Fibroblast of skin of right quadriceps (primary cell): ENCODE measurements around the gene LRMDA.

Source experiments
- DNase-seq: peaks from one replicate; pipeline ENCODE4 v3.0.0-alpha.2; 2013

LRMDA gene

DNA sequence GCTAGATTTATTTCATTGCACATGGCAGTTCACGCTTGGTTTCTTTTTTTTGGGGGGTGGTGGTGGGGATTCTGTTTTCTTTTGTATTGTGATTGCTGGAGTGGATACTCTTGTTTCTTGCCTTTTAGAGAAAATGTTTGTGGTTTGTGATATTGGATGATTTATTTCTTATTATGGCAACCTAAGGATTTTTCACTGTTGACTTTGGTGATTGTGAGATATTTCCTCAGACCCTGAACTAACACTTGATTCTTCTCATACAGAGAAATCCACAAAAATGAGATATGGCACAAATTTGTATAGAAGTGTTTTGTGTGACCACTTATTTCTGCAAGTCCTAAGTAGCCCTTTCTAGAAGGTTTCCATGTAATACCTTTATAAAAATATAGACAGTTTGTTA, 871.1 kb downstream of the LRMDA start:
- peak; percentile 59 for DNase-seq

DNA sequence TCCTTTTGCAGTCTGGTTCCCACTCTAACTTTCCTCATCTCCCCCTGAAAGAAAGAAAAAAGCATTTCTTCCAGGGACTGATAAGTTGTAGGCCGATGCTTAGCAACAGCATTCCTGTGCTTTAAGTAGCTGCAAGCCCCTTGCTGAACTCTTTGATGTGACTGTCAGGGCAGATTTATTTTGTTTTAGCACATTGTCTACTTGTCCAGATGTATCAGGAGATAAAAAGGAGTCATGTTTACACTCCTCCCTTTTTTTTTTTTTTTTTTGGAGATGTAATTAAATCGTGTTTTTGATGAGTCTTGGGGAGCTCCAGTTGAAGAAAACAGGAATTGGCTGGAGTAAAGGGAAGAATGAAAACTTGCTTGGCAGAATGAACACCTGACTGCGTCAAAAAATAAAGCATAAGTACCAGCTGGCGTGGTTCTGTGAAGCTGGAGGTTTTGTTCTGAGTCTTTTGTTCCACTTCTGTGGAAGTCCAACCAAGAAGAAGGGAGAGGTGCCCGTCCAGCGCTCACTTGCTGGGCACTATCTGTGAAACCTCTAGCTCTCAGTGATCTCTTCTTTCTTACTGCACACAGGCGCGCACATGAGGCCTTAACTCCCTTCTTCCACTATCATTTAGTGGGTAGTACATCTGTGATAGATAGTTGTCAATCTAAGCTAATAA, 871.7 kb downstream of the LRMDA start:
- DNase-seq, result peak; percentile 35

DNA sequence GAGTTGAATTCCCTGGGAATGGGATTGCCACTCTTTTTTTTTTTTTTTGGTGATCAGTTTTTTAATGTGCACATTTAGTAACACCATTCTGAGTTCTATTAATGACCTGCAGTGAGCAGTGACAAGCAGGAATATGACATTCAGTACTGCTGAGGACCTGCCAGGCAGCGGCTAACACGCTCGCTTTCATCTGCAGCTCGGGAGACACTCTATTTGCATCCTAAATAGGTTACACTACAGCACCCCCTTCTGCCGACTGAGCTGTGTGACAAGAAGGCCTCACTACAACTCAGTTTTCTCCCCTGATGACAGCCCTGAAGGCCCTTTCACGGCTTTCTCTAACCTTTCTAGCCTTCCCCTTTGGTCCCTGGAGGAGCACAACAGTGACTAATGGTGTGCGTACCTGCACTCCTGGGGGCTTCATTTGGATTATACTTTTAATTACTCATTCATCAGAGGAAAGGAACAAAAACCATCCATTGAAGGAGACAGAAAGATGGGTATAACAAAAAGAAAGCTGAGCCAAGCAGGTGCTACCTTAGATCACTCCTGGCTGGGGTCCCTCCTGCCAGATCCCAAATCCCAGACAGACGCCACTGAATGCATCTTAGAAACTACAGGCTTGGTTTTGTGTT, 872.4 kb downstream of the LRMDA start:
- peak; percentile 78 for DNase-seq

DNA sequence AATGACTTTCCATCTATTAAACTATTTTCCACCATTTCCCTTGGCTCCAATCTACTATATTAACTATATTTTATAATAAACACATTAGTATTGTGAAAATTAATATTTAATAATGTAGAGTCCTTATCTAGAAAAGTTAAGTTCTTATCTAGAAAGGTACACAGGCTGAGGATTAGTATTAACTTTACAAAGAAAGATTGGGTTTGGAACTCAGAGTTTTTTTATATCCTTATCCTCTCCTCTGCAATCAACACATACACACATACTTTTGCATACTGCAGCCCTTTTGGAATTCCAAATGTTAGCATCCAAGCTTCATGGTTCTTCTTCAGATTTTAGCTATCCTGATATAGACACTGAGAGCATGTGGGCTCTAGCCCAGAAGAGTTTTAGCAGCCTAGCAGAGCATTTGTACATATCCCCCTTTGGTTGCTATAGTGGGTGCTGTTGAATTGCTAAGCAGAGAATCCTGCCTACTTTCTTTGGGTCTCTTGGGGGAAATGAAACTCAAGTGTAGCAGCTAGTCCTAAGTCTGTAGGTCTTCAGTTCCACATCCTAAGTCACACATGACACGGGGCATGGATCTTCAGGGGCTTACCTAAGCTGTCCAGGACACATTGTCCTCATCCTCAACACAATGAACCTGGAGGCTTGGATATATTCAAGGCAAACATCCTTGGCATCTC, 874.6 kb downstream of the LRMDA start:
- DNase-seq, result no peak

DNA sequence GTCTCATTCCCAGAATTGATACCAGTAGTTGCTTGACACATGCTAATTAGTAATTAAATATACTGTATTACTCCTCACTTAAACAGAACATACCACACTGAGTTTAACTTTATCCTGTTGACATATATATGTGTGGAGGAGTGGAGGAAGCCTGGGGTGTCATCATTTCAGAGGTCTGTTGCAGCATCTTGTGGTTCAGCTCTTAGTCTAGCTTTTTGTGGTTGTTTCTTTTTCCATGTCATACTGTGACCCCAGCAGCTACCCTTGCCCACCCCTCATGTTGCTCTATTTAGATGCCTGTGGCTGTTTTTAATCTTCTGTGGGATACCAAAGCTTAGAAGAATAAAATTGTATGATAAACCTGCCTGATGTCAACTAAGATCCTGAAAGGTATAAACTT, 875.4 kb downstream of the LRMDA start:
- peak; percentile 95 for DNase-seq

DNA sequence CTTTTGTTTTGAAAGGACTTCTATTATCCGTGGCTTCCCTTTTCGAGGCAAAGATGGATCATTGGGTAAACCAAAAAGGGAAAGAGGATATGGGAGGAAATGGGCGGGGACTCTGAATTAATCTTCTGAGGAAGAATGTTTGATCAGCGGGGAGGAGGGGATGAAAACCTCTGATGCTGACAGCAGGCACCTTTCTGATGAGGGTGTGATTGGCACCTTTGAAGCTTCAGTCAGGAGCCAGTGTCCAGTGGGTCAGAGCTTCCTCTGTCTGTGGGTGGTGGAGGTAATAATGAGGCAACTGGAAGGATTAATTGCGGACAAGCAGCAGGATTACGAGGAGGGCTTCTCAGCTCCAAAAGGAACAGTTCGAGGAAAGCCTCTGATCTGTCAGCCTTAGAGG, 877.6 kb downstream of the LRMDA start:
- DNase-seq, result peak; percentile 28

DNA sequence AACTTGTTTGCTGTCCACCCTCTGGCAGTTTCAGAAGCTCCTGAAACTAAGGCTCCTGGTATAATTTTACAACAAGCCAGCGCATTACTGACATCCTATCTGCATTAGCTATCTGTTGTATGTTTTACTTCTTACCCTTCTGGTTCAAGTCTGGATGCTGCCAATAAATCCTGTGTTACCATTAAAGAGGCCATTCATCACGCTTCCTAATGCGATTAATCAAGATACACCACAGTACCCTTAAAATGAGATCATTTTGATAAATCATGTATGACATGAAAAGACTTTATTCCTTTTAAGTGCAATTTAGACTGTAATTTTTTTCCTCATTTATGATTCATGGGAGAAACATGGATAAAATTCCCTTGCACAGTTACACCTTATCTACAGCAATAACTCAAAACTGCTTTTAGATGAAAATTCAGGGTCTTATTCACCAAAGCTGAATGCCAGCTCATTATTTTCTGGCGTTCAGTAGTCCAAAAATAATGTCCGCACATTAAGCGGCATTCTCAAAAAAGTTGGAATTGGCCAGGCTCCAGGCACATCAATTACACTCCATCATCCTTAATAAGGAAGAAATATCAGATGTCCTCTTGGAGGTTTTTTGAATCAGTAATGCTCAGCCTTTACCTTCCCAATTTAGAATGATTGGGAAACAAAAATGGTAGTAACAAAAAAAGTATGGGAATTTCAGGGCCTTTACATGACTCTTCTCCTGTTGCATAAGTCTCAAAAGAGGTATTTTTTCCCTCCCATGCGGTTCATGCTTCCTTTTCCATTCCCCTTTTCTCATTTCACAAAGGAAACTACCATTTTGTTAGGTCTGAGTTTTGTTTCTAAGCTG, 878.5 kb downstream of the LRMDA start:
- peak; percentile 96 for DNase-seq

DNA sequence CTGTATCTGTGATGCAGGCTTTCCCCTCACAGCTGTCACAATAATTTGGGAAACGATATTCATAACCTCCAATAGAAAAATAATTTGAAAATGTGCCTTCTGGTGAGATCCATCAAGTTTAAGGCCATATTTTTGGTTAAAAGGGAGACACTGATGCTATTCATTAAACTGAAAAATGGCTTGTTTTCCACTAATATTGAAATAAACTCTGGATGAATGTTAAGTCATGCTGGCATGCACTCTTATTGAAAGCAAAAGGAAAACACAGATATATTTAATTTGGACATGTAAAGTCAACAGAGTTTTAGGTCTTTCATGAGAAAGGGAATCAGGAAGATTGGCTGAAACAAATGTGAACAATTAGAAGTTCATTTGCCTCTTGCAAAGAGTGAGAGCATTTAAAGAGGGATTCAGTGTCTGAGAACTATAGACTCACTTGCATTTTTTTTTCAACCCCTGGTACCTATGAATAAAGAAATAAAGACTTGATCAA, 879.2 kb downstream of the LRMDA start:
- no peak for DNase-seq

DNA sequence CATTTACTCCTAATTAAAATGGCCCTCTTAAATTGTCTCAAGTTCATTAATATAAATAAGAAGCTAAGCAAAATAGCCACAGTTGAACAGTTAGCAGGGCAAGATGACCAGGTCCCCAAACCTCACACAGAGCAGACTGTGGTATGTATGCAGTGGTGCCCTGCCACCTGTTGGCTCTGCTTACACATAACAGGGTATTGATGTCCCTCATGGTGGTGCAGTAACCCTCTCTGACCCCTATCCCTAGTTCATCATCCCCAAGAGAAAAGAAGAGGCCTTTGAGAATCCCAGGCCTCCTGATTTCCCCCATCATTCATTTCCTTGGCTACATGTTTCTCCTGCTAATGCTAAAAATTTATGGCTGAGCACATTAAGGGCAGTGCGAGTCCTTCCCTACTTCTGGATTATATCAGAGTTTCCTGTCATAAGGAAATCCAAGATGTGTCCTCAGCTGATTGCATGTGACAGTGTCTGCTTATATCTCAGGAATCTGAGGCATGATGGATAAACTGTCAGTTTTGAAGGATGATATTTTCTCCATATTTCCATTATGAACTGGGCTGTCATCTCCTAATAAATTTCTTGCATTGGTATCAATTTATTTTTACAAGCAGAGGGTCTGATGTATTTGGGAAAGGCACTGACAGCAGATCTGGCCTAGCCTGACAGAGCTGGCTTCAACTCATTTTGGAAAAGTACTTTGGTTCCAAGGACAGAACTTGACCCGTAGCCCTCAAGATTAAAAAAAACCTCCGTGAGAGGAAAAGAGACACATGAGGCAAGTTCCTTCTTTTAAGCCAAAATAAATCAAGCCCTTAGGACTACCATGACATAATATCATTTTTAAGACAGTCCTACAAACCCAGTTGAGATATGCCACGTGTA, 880.6 kb downstream of the LRMDA start:
- peak; percentile 64 for DNase-seq

DNA sequence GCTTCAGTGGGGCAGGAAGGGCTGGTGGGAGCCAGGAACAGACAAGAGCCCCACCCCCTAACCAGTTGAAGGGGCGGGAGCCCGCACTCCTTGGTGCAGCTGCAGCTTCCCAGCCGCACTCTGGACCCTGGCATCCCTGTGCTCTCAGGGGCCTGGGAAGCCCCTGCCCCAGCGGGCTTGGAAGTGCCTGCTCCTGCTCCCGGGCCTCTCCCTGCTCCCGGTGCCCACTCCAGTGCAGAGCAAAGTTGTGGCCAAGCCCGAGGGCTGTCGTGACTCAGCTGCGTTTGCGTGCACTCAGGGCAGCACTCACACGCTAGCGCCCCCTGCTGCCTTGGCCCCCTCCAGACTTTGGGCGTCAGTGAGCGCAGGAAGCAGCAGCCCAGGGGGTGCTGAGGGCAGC, 883.8 kb downstream of the LRMDA start:
- no peak for DNase-seq

DNA sequence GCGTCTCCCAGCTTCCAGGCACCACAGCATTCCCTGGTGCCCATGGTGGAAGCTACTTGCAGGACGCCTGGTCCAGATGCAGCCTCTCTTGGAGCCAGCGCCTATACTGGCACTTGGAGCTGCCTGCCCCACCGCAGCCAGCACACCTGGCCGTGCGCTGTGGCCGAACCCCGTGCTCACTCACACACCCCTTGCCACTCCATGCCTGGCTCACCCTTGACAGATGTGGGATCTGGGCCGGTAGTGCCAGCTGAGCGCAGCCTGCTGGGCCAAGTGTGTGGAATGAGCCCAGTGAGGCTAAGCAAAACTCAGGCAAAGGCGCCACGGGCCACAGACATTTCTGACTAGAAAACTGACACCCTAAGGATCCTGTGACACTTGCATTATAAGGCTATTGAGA, 884.8 kb downstream of the LRMDA start:
- DNase-seq, result no peak

DNA sequence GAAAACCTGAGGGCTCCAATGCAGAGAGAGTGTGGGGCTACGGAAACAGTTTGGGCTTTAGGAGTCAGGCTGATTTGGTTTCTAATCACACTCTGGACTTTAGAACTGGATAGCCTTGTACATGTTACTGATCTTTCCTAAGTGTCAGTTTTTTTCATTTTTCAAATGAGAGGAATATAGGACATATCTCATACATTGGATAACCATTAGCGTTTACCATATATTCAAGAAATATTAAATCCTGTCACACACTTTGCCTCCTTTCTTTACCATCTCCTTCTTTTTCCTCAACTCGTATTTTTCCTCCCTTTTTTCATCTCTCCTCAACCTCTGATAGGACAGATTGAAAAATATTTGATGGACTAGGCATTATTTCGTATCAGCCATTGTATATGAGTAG, 885.7 kb downstream of the LRMDA start:
- no peak for DNase-seq

DNA sequence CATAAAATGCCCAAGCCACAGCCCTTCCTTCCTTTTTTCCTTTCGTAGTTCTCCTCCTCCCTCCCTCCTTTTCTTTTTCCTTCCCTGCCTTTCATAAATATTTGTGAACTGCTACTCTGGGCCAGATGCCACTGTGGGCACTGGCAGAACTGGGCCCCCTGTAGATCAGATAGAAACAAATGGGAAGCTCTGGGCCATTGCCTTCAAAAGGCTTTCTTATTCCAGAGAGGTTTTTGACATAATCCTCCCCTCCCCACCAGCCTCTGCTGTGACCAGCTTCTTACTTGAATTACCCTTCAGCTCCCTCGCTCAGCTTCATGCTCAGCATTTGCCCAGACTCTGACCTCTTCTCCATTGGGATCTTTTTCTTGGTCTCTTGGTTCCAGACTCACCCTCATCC, 886.8 kb downstream of the LRMDA start:
- no peak for DNase-seq

DNA sequence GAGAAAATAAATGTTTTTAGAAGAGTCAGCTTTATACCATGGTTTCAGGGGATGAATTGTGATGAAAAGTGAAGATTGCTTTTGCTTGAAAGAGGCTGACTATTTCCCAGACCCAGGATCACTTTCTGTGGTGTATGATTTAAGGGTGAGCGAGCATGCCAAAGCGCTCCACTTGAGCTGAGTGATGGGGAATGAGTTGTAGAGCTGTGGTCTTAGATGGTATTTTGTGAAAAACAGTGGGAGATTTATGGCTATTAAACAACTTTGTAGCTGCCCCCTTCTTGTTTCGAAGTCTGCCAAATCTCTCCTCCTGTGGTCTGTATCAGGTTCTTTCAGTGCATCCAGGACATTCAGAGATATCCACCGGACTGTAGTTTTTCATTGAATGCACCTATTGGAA, 888.2 kb downstream of the LRMDA start:
- DNase-seq, result peak; percentile 85

DNA sequence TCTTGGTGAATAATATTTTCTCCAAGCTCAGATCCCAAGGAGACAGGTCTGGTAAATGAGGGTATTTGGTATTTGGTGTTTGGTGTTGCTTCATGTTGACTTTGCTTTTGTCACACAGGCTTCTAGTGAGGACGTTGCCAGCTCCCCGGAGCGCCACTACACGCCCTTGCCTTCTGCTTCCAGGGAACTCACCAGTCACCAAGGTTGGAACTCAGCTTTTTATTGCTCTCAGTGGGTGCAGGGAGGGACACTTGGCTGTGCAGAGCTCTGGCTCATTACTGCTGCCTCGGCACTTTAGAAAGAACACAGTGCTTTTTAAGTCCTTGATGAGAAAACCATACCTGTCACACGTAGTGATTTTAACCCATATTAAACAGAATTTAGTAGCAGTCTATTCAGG, 892.9 kb downstream of the LRMDA start:
- no peak for DNase-seq

DNA sequence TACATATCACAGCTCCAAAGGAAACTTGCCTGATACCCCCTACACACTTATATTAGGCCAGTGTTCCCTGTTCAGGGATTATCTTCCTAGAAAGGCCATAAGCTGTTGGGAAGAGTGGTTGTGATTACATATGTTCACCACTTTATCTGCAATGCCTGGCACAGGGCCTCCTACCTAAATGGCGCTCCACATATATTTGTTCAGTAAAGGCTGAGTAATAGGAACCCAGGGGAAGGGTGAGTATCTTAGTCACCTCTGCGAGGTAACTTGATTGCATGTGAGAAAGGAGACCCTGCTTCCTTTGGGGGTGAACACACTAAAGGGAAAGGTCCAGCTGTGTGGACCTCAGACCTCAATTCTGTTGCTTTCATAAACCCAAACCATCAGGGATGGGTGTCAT, 896.0 kb downstream of the LRMDA start:
- no peak for DNase-seq

DNA sequence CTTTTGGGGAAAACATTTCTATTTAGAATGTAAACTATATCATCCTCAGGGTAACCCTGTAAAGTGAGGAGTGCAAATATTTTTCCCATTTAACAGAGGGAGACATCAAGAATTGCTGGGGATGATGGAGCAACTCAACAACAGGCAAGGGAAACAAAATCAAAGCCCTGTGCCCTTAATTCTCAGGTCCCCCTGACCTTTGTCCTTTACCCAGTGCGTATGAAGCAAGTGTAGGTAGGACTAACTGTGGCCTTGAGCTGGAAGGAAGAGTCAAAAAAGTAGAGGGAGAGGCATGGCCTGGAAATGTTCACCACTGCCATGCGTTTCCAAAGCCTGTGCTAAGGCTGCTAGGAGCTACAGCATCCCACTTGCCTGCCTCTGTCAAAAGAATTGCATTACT, 896.9 kb downstream of the LRMDA start:
- no peak for DNase-seq

DNA sequence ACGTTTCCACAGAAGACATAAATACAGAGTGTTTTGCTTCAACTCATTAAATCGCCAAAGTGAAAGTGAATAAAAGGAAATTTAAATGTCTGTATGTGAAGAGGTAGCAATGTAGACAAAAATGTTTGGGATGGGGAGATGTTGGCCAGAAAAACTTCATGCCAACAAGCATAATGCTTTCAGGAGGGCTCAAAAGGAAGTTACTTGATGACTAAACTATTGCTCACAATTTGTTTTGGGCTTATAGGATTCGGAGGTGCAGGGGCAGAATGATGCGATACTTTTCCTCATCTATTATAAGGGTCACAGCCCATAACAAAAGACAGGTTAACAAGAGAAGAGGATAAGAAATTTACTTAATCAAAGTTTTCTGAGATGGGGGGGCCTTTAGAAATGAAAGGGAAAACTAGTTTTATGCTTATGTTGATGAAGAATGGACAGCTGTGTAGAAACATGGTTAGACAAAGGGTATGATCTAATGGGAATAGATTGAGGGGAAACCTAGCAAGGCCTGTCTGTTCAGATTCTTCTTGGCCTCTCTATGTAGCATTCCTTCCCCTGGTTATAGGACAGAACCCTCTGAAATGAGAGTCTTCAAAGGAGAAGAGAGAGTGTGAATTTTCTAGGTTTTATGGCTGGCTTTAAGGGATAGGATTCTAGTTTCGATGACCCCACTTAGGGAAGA, 898.6 kb downstream of the LRMDA start:
- DNase-seq, result peak; percentile 61

DNA sequence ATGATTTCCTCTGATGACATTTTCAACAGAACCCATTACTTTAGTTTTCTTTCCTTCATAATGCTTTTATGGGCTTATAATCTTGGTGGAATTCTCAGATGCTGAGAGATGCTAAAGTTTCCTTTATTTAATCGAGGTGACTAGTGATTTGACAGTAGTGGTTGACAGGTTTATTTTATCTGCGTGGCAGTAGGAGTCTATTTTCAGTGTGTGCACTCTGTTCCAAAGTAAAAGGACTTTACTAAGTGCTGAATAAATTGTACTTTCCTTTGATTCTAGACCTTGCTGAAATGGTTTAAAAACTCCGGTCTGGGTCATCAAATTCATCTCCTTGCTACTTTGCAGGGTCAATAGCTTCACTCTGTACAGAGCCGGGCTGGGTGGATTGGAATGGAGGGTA, 900.3 kb downstream of the LRMDA start:
- DNase-seq, result no peak

DNA sequence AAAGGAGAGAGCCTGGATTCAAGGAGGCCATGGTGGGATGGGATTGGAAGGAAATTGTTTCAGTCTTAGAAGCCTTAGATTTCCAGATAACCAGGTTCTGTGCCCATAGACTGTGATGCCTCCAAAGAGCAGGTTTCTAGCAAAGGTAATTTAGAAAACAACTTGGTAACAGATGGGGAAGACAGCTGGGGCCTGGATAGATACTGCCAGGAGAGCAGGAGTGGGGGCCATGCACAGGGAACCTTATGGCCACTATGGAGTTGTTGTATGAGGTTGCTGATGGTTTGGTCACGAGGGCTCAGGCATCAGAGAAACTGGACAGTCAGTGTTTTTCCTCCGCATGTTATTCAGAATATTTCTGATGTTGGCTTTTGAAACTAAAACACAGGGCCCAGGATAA, 901.9 kb downstream of the LRMDA start:
- no peak for DNase-seq

DNA sequence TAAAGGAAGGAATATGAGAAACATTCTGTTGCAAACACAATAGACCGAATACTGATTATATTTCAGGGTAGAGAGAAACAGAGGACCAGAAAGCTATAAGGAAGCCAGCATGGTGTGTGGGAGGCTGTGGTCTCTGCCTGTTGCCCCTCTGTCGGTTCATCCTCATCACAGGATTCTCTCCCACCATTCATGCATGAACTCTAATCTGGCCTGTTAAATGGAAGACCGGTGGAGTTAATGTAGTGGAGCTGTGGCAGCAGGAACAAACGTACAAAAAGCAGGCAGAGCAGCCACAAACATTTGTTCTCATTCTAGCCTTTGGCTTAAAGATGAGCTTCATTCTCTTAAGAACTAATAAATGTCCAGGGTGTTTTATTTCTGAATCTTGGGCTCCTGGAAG, 902.4 kb downstream of the LRMDA start:
- no peak for DNase-seq

DNA sequence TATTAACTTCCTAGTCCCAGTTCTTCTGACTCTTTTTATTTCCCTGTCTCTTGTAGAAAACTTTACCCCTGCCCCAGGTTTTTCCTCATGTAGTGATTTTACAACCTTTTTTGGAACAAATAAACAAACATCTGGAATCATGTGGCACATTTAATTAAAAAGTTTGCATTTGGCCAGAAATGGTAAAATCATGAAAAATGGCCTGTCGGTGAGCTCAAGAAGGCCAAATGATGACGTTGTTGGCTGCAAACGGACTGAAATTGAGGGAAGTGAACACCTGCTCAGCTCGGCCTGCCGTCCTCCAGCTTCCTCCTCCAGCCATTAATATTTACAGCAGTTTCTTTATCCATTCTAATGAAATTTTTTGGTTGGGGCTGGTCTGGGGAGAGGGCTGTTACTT, 902.8 kb downstream of the LRMDA start:
- DNase-seq, result no peak
